ENCODE data around the gene GJB3.

DNA sequence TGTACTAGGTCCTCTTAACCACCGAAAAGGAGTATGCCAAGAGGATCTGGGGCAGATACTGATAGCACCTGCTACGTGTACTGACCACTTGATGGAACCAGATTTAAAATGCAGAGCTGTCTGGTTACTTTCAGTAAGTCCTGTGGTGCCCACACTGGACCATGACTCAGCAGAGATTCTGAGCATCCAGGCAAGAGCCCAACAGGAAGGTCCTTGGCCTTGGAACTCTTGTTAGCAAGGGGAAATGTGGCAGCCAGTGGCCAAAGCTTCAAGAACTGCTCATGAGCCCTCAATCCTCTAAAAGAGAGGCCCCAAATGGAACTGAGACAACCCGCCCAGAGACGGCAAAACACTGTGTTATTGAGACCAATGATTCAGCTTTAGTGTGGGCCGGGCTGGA lies 30.4 kb upstream of the GJB3 start:
- TF ChIP-seq EZH2 (IDR thresholded peaks at IDR 0.05; ENCODE audit: low read length, unreplicated experiment), result no peak
- TF ChIP-seq, protein P1, sequence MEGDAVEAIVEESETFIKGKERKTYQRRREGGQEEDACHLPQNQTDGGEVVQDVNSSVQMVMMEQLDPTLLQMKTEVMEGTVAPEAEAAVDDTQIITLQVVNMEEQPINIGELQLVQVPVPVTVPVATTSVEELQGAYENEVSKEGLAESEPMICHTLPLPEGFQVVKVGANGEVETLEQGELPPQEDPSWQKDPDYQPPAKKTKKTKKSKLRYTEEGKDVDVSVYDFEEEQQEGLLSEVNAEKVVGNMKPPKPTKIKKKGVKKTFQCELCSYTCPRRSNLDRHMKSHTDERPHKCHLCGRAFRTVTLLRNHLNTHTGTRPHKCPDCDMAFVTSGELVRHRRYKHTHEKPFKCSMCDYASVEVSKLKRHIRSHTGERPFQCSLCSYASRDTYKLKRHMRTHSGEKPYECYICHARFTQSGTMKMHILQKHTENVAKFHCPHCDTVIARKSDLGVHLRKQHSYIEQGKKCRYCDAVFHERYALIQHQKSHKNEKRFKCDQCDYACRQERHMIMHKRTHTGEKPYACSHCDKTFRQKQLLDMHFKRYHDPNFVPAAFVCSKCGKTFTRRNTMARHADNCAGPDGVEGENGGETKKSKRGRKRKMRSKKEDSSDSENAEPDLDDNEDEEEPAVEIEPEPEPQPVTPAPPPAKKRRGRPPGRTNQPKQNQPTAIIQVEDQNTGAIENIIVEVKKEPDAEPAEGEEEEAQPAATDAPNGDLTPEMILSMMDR (conservative IDR thresholded peaks at IDR 0.05; ENCODE audit: low read depth, low read length), result no peak

Data from PC-3 (cell line).